ENCODE measurements around the gene TRMT112. TPM values are rescaled to one million over a fixed set of nuclear protein-coding genes. Genes with fewer than 3 reads are reported as not detected.
A peak's percentile ranks its signal among the peaks of the same experiment; 100 is the strongest.

The TRMT112 gene
- total and polyA plus RNA-seq, 2 of the 4 experiments (the other 2 are of a cell fraction): 173 to 202 TPM

DNA sequence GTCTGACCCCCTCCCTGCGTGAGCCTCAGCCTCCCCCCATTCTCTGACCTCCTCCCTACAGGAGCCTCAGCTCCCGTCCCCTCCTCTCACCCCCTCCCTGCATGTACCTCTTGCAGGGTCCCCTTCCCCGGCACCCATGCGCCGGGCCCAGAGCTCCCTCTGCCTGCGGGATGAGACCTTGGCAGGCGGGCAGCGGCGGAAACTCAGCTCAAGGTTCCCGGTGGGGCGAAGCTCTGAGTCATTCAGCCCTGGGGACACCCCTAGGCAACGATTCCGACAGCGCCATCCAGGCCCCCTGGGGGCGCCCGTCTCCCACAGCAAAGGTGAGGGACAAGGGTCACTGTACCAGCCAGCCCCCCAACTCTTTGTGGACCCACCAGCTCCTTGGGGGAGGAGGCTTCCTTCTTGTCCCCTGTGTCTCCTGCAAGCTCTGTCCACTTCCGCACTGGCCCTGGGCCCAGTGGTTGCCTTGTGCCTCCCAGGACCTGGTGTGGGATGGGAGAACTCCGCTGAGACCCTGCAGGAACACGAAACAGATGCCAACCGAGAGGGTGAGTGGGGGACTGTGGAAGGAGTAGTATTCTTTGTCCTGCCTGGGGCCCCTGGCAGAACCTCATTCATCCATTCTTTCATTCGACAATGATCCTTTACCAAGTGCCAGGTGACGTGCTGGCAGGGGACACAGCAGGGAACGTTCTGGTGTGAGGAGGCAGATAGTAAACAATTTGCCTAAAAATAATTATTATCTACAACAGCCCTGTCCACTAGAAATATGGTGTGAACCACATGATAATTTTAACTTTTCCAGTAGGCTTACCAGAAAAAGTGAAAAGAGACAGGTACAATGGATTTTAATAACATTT is 38.0 kb upstream of the TRMT112 start:
- Histone ChIP-seq H2BK5ac (ENCODE audit: low read depth, low read length, poor library complexity, severe bottlenecking) (peak overlapping the region; percentile 68), H3K27ac (ENCODE audit: insufficient read depth, low read length) (peak overlapping the region; percentile 66), H3K56ac (ENCODE audit: extremely low read depth, insufficient read depth, low read length) (no peak overlapping the region), H3K23ac (ENCODE audit: low read depth, low read length) (peak overlapping the region; percentile 72), H3K18ac (ENCODE audit: low read depth, low read length) (peak overlapping the region; percentile 78), H2BK15ac (ENCODE audit: low read depth, low read length) (peak overlapping the region; percentile 55; the same call in 1 of the 3 replicates), H3K9ac (ENCODE audit: low read depth, low read length) (peak overlapping the region; percentile 62), H4K91ac (ENCODE audit: insufficient read depth, low read depth, low read length) (peak overlapping the region; percentile 85), H3K14ac (replicated peaks; ENCODE audit: low read depth, low read length) (peak overlapping the region; percentile 51; the same call in 1 of the 2 replicates), H3K4me3 (ENCODE audit: insufficient read depth, low read depth, low read length) (peak overlapping the region; percentile 2; the same call in 1 of the 2 replicates), H2BK20ac (ENCODE audit: low read depth, low read length) (peak overlapping the region; percentile 66), H3K4me2 (ENCODE audit: low read depth, low read length) (peak overlapping the region; percentile 56), H2BK120ac (ENCODE audit: low read depth, low read length) (peak overlapping the region; percentile 84), H2AFZ (replicated peaks; ENCODE audit: low read length, poor library complexity) (peak overlapping the region; percentile 95), H3K9me1 (ENCODE audit: insufficient read depth, low read length) (peaks cover 18% of the 10 kb centered on the region), H3K79me1 (ENCODE audit: low read depth in 1 of 2, low read length in 2 of 2) (peaks cover 3 to 30% of the 10 kb centered on the region in 2 experiments; a peak in 3 of 4 replicates), H4K5ac (ENCODE audit: low read depth, low read length) (peak overlapping the region; percentile 89), H3K9me3 (ENCODE audit: control insufficient read depth, insufficient read depth, low read length) (no peaks in the 10 kb centered on the region), H4K8ac (ENCODE audit: low read depth in 2 of 2, low read length in 2 of 2) (peak overlapping the region; percentile 86 to 93), H3K27me3 (ENCODE audit: control insufficient read depth, insufficient read depth, low read length) (no peaks in the 10 kb centered on the region), H3K4me1 (ENCODE audit: control insufficient read depth, insufficient read depth, low read length) (peaks cover 27% of the 10 kb centered on the region), H3K4ac (ENCODE audit: low read depth, low read length) (peak overlapping the region; percentile 93), H2AK9ac (replicated peaks; ENCODE audit: low read depth, low read length, poor library complexity) (peak overlapping the region; percentile 89), H2AK5ac (ENCODE audit: low read depth, low read length) (peak overlapping the region; percentile 21), H3K36me3 (ENCODE audit: control insufficient read depth, insufficient read depth, low read length) (no peaks in the 10 kb centered on the region), H4K20me1 (ENCODE audit: insufficient read depth, low read length) (no peaks in the 10 kb centered on the region)
- peak; percentile 71 for ATAC-seq (ENCODE audit: low read depth)
- intact Hi-C loops (cut with micrococcal nuclease) (loop anchor here (1.0 to 5.0 kb wide), 3 partner anchors 37 to 297 kb away; partner anchors contain the start of gene PRDX5), in situ Hi-C loops (cut with MboI; ENCODE audit: low sequenced_read_pairs) (no loop called here), dilution Hi-C loops (cut with HindIII; ENCODE audit: low sequenced_read_pairs, unreplicated experiment) (no loop called here)
- DNase-seq: peak; percentile 77
- no CpG with 5 or more reads among the region's 23 CpGs for WGBS, 2 experiments (ENCODE audit: extremely low coverage in 2 of 2, insufficient read length in 1 of 2)
- CTCF ChIA-PET: interaction anchor here (0.6 to 2.8 kb wide), 16 partner anchors 9 to 846 kb away, joined by 3 to 27 read pairs (median 4); partner anchors contain the start of genes ESRRA, PRDX5 and TRMT112
- POLR2A ChIA-PET (ENCODE audit: unreplicated experiment): interaction anchor here (0.5 to 0.6 kb wide), 2 partner anchors 37 to 519 kb away, joined by 4 to 13 read pairs; no protein-coding TSS in a partner anchor
- BruUV-seq (replicated peaks): no TSS peak
- TF ChIP-seq MAZ (IDR thresholded peaks at IDR 0.05; ENCODE audit: borderline replicate concordance, low read depth, low read length): peak; percentile 87
- TF ChIP-seq CEBPB (IDR thresholded peaks at IDR 0.05; ENCODE audit: low read depth, low read length): no peak
- TF ChIP-seq RFX5 (IDR thresholded peaks at IDR 0.05; ENCODE audit: low read depth, low read length): no peak
- no peak for TF ChIP-seq POLR2A (IDR thresholded peaks at IDR 0.05; ENCODE audit: low read depth, low read length)
- TF ChIP-seq MXI1 (IDR thresholded peaks at IDR 0.05; ENCODE audit: borderline replicate concordance, low read depth, low read length): no peak
- TF ChIP-seq CHD1 (IDR thresholded peaks at IDR 0.05; ENCODE audit: low read depth, low read length): no peak
- TF ChIP-seq NFE2L2 (IDR thresholded peaks at IDR 0.05; ENCODE audit: low read depth, low read length): no peak
- TF ChIP-seq FOS (IDR thresholded peaks at IDR 0.05; ENCODE audit: low read depth, low read length): peak; percentile 60
- TF ChIP-seq MAFK (IDR thresholded peaks at IDR 0.05; ENCODE audit: low read depth, low read length): no peak
- no peak for TF ChIP-seq RCOR1 (IDR thresholded peaks at IDR 0.05; ENCODE audit: insufficient replicate concordance, low read length)
- TF ChIP-seq BHLHE40 (IDR thresholded peaks at IDR 0.05; ENCODE audit: low read depth, low read length): no peak
- TF ChIP-seq SMC3 (IDR thresholded peaks at IDR 0.05; ENCODE audit: low read depth, low read length): peak; percentile 77
- TF ChIP-seq USF2 (IDR thresholded peaks at IDR 0.05; ENCODE audit: low read depth, low read length): no peak
- TF ChIP-seq RAD21 (IDR thresholded peaks at IDR 0.05; ENCODE audit: low read length): peak; percentile 79
- peak; percentile 91 for TF ChIP-seq CTCF (conservative IDR thresholded peaks at IDR 0.05; ENCODE audit: low read depth, low read length)

All from IMR-90 (cell line).